ENCODE measurements around the gene COQ4.

The COQ4 gene

GRCh38 chr9:128361296-128361985 lies 38.8 kb downstream of the COQ4 start:
- peaks cover 2% of the 10 kb centered on the region; the same call in 1 of the 2 replicates for H3K4me1 ChIP-seq (ENCODE audit: control insufficient read depth, insufficient read depth, low read length)
- H3K27me3 ChIP-seq (ENCODE audit: control insufficient read depth, insufficient read depth, low read length): peaks cover 18% of the 10 kb centered on the region
- H3K4me3 ChIP-seq (ENCODE audit: low read length): no peak overlapping the region
- no peak overlapping the region for H3K27ac ChIP-seq (ENCODE audit: low read length)
- H3K36me3 ChIP-seq (ENCODE audit: control insufficient read depth, insufficient read depth, low read length): no peaks in the 10 kb centered on the region
- no peaks in the 10 kb centered on the region for H3K9me3 ChIP-seq (ENCODE audit: control insufficient read depth, insufficient read depth, low read length)
- DNase-seq (ENCODE audit: low read depth, low spot score): no peak
- WGBS (ENCODE audit: insufficient coverage, insufficient read length): no CpG with 5 or more reads among the region's 14 CpGs

GRCh38 chr9:128361986-128362646 lies 39.5 kb downstream of the COQ4 start:
- no peak overlapping the region for H3K27ac ChIP-seq (ENCODE audit: low read length)
- no CpG with 5 or more reads among the region's 20 CpGs for WGBS (ENCODE audit: insufficient coverage, insufficient read length)
- no peak overlapping the region for H3K4me3 ChIP-seq (ENCODE audit: low read length)
- no peaks in the 10 kb centered on the region for H3K9me3 ChIP-seq (ENCODE audit: control insufficient read depth, insufficient read depth, low read length)
- H3K36me3 ChIP-seq (ENCODE audit: control insufficient read depth, insufficient read depth, low read length): no peaks in the 10 kb centered on the region
- H3K27me3 ChIP-seq (ENCODE audit: control insufficient read depth, insufficient read depth, low read length): peaks cover 25% of the 10 kb centered on the region
- H3K4me1 ChIP-seq (ENCODE audit: control insufficient read depth, insufficient read depth, low read length): peaks cover 2% of the 10 kb centered on the region; the same call in 1 of the 2 replicates
- peak; percentile 82 for DNase-seq (ENCODE audit: low read depth, low spot score)

DNA sequence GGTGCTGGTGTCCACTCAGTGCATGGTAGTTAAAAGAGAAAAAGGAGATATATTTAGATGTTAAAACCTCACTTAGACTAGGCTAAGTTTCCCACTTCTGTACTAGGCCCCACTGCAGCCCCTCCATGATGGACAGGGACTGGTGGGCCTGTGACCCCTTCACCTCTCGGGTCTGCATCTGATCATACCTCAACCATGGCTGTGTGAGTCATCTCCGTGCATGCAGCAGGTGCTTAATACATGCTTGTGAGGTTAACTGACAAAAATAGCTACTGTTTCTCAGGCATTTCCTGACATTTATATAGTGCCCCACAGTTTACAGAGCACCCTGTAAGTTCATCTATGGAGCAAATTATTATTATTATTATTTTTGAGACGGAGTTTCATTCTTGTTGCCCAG lies 40.1 kb downstream of the COQ4 start:
- Histone ChIP-seq H3K27me3 (ENCODE audit: control insufficient read depth, insufficient read depth, low read length) (peaks cover 26% of the 10 kb centered on the region), H3K9me3 (ENCODE audit: control insufficient read depth, insufficient read depth, low read length) (no peaks in the 10 kb centered on the region), H3K27ac (ENCODE audit: low read length) (no peak overlapping the region), H3K36me3 (ENCODE audit: control insufficient read depth, insufficient read depth, low read length) (no peaks in the 10 kb centered on the region), H3K4me1 (ENCODE audit: control insufficient read depth, insufficient read depth, low read length) (peaks cover 2% of the 10 kb centered on the region; the same call in 1 of the 2 replicates), H3K4me3 (ENCODE audit: low read length) (no peak overlapping the region)
- DNase-seq (ENCODE audit: low read depth, low spot score): no peak
- WGBS (ENCODE audit: insufficient coverage, insufficient read length): no CpG with 5 or more reads among the region's 3 CpGs

DNA sequence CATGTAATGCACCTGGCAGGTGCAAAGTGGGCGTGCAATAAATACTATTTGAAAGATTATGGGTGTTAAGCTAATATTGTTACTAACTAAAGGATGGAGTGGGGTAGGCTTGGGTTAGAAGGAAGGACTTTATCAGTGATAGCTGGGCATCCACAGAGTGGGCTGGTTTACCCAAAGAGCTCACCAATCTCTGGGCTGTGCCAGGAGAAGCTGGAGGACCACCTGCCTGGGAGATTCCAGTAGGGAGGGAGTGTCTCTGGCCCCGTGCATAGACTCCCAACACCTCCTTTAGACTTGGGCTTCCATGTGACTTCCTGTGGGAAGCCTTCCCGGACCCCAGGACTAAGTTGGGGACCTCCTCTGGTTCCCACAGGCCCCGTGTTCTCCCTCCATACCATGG lies 42.9 kb downstream of the COQ4 start:
- H3K4me3 ChIP-seq (ENCODE audit: low read length): no peak overlapping the region
- peaks cover 26% of the 10 kb centered on the region for H3K27me3 ChIP-seq (ENCODE audit: control insufficient read depth, insufficient read depth, low read length)
- no peak overlapping the region for H3K27ac ChIP-seq (ENCODE audit: low read length)
- DNase-seq (ENCODE audit: low read depth, low spot score): no peak
- peaks cover 2% of the 10 kb centered on the region; the same call in 1 of the 2 replicates for H3K4me1 ChIP-seq (ENCODE audit: control insufficient read depth, insufficient read depth, low read length)
- H3K36me3 ChIP-seq (ENCODE audit: control insufficient read depth, insufficient read depth, low read length): no peaks in the 10 kb centered on the region
- no peaks in the 10 kb centered on the region for H3K9me3 ChIP-seq (ENCODE audit: control insufficient read depth, insufficient read depth, low read length)
- WGBS (ENCODE audit: insufficient coverage, insufficient read length): no CpG with 5 or more reads among the region's 4 CpGs

DNA sequence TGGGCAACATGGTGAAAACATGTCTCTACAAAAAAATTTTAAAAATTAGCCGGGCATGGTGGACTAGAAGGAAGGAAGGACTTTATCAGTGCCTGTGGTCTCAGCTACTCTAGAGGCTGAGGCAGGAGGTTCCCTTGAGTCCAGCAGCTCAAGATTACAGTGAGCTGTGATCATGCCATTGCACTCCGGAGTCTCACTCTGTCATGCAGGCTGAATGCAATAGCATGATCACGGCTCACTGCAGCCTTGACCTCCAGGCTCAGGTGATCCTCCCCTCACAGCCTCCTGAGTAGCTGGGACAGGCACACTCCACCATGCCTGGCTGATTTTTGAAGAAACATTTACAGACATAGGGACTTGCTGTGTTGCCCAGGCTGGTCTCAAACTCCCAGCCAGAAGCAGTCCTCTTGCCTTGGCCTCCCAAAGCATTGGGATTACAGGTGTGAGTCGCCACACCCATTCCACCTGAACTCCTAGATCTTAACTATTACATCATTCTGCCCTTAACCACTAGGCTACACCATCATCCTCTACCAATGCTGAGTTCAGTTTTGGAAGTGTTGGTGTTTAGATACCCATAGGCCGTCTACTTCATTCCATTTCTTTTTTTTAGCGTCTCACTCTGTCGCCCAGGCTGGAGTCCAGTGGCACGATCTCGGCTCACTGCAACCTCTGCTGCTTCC lies 46.5 kb downstream of the COQ4 start:
- no CpG with 5 or more reads among the region's 9 CpGs for WGBS (ENCODE audit: insufficient coverage, insufficient read length)
- DNase-seq (ENCODE audit: low read depth, low spot score): no peak
- H3K27me3 ChIP-seq (ENCODE audit: control insufficient read depth, insufficient read depth, low read length): peaks cover 13% of the 10 kb centered on the region; the same call in 1 of the 2 replicates

GRCh38 chr9:128370367-128370751 lies 47.7 kb downstream of the COQ4 start:
- no peak for DNase-seq (ENCODE audit: low read depth, low spot score)
- Histone ChIP-seq H3K36me3 (ENCODE audit: control insufficient read depth, insufficient read depth, low read length) (no peaks in the 10 kb centered on the region), H3K4me1 (ENCODE audit: control insufficient read depth, insufficient read depth, low read length) (peaks cover 4% of the 10 kb centered on the region; the same call in 1 of the 2 replicates), H3K9me3 (ENCODE audit: control insufficient read depth, insufficient read depth, low read length) (no peaks in the 10 kb centered on the region), H3K27me3 (ENCODE audit: control insufficient read depth, insufficient read depth, low read length) (peaks cover 12% of the 10 kb centered on the region; the same call in 1 of the 2 replicates), H3K27ac (ENCODE audit: low read length) (no peak overlapping the region), H3K4me3 (ENCODE audit: low read length) (peak overlapping the region; percentile 56; the same call in 1 of the 2 replicates)

More for the DNA sequence above, 46.5 kb downstream of the COQ4 start:
- H3K27ac ChIP-seq (ENCODE audit: low read length): no peak overlapping the region
- H3K36me3 ChIP-seq (ENCODE audit: control insufficient read depth, insufficient read depth, low read length): no peaks in the 10 kb centered on the region
- no peaks in the 10 kb centered on the region for H3K9me3 ChIP-seq (ENCODE audit: control insufficient read depth, insufficient read depth, low read length)
- peaks cover 4% of the 10 kb centered on the region; the same call in 1 of the 2 replicates for H3K4me1 ChIP-seq (ENCODE audit: control insufficient read depth, insufficient read depth, low read length)
- no peak overlapping the region for H3K4me3 ChIP-seq (ENCODE audit: low read length)

DNA sequence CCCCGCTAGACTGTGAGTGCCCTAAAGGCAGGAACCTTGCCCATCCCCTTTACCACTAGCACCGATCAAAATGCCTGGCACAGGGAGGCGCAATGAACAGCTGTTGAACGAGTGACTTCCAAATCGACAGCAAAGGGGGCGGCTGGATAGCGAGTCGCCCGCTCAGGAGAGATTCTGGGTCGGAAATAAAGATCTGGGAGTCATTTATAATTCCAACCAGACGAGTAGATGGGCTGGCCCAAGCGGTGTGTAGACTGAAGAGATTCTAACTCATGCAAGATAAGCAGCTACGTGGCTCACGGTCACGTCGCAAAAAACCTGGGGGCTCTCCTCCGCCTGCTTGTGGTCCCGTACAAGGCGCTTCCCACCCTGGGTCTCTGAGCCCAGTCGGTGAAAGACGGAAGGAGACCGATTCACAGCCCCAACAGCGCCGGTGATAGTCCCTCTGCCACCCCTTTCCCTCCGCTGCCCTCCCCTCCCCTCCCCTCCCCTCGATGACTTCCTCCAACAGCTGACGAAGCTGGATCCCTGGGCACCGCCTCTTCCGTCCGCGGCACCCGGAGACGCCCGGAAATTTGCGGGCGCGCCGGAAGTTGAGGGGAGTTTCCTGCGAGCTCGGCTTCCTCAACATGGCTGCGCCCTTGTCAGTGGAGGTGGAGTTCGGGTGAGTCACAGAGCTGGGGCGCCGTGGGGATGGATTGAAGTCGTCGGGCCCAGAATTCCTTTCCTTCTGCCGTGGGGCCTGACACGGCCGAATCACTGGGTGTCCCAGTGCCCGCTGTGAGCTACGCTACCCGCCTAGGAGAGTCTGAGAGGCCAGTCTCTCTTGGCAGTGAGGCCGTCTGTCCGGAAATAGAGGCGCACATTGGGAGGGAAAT lies 48.4 kb downstream of the COQ4 start, which contains the start of gene URM1:
Gene URM1 (plus strand): TSS at position 623 of the 878 bp plus-strand sequence. CDS start 7 bp downstream, at position 630.
- Histone ChIP-seq H3K36me3 (ENCODE audit: control insufficient read depth, insufficient read depth, low read length) (no peaks in the 10 kb centered on the region), H3K4me1 (ENCODE audit: control insufficient read depth, insufficient read depth, low read length) (peaks cover 4% of the 10 kb centered on the region; the same call in 1 of the 2 replicates), H3K4me3 (ENCODE audit: low read length) (peak within 1 kb of the TSS; percentile 56), H3K27me3 (ENCODE audit: control insufficient read depth, insufficient read depth, low read length) (peaks cover 7% of the 10 kb centered on the region; the same call in 1 of the 2 replicates), H3K9me3 (ENCODE audit: control insufficient read depth, insufficient read depth, low read length) (no peaks in the 10 kb centered on the region), H3K27ac (ENCODE audit: low read length) (no peak within 1 kb of the TSS)
- WGBS (ENCODE audit: insufficient coverage, insufficient read length): no CpG with 5 or more reads among the region's 55 CpGs
- peak; percentile 83 for DNase-seq (ENCODE audit: low read depth, low spot score)

DNA sequence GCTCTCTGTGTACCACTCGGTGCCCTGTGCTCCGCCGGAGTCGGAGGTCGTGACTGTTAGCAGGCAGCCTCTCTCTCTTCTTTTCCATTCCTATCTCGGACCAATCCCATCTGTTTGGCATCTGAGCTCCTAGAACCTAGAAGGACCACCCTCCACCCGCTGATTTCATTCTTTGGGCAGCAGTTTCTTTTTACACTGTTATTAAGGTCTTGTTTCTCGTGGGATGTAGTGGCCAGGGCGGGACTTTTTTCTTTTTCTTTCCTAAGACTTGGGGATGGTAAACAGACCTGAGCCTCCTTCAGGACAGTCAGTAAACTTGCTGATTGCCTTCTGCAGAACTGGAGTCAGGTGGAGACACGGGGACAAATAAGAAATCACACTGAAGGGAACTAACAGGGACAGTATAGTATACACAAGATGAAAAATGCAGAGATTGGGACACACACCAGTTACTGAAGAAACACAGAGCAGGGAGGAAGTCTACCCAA lies 49.0 kb downstream of the COQ4 start:
- Histone ChIP-seq H3K27me3 (ENCODE audit: control insufficient read depth, insufficient read depth, low read length) (peaks cover 5% of the 10 kb centered on the region; the same call in 1 of the 2 replicates), H3K4me1 (ENCODE audit: control insufficient read depth, insufficient read depth, low read length) (peaks cover 4% of the 10 kb centered on the region; the same call in 1 of the 2 replicates), H3K9me3 (ENCODE audit: control insufficient read depth, insufficient read depth, low read length) (no peaks in the 10 kb centered on the region), H3K4me3 (ENCODE audit: low read length) (peak overlapping the region; percentile 56), H3K36me3 (ENCODE audit: control insufficient read depth, insufficient read depth, low read length) (no peaks in the 10 kb centered on the region), H3K27ac (ENCODE audit: low read length) (no peak overlapping the region)
- no CpG with 5 or more reads among the region's 10 CpGs for WGBS (ENCODE audit: insufficient coverage, insufficient read length)
- DNase-seq (ENCODE audit: low read depth, low spot score): no peak

DNA sequence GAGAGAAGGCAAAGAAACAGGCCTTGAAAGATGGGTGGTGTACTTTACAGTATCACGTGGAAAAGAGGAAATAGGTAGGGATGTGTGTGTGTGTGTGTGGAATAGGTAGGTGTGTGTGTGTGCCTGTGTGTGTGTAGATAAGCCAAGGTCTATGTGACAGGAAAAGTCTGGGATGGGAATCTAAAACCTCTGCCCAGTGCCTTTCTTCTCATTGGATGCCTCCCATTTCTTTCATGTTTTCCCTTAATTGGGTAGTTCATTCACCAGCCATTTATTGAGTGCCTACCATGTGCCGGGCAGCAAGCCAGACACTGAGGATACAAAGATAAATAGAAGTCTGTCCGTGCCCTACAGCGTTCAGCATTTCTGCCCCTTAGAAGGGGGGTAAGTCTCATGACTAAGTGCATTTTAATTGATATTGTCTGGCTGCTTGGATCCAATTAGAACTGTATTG lies 49.6 kb downstream of the COQ4 start:
- Histone ChIP-seq H3K36me3 (ENCODE audit: control insufficient read depth, insufficient read depth, low read length) (no peaks in the 10 kb centered on the region), H3K4me1 (ENCODE audit: control insufficient read depth, insufficient read depth, low read length) (peaks cover 4% of the 10 kb centered on the region; the same call in 1 of the 2 replicates), H3K4me3 (ENCODE audit: low read length) (peak overlapping the region; percentile 56; the same call in 1 of the 2 replicates), H3K9me3 (ENCODE audit: control insufficient read depth, insufficient read depth, low read length) (no peaks in the 10 kb centered on the region), H3K27me3 (ENCODE audit: control insufficient read depth, insufficient read depth, low read length) (no peaks in the 10 kb centered on the region; the same call in 1 of the 2 replicates), H3K27ac (ENCODE audit: low read length) (no peak overlapping the region)
- 100% methylated on average over 1 of the region's 4 CpGs for WGBS (ENCODE audit: insufficient coverage, insufficient read length)
- DNase-seq (ENCODE audit: low read depth, low spot score): no peak
